ENCODE results near the gene MAP2K5.

DNA sequence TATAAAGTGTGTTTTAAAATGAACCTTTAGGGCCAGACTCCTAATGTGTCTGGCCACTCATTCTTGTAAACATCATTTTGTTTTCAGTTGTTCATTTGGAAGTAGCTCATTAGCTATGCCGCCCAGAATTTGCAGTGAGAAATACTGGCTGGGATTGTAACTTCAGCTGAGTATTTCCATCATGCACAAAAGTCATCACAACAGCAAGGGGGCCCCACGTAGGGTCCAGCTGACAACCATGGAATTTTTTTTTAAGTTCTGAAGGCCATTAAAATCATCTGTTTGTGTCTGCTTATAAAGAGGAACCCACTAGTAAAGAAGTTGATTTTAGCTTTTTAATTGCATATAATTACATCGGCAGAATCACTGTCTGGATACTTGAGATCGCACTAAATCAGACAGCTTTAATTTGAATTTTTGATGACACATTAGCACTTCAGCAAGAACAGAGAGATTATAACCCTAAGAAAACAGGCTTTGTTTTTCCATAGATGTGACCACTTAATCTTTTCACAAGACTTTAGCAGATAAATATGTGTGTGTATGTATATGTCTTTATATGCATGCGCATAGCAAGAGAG lies 236.6 kb downstream of the MAP2K5 start:
- TF ChIP-seq CTCF (IDR thresholded peaks at IDR 0.05; ENCODE audit: insufficient read depth, low read depth, low read length) (no peak), EZH2 (IDR thresholded peaks at IDR 0.05; ENCODE audit: insufficient read depth, low read length) (no peak)

Data from astrocyte (in vitro differentiated cells and primary cell).